A172 (cell line): ENCODE results near the gene PPT2. TPM values are rescaled to one million over a fixed set of nuclear protein-coding genes. Genes with fewer than 3 reads are reported as not detected.

Experiments used
- DNase-seq: peaks from one replicate; pipeline ENCODE4 v3.0.0-alpha.2; 2015; ENCODE audit warnings: low spot score
- total RNA-seq: library from RNA; depleted of rRNA; stranded (reverse); fragments of >200 nt; shearing (Covaris generic); gene quantifications from 2 replicates; pipeline ENCODE4 v1.2.3, GENCODE V29; 2014; rRNA removed

The PPT2 gene, protein sequence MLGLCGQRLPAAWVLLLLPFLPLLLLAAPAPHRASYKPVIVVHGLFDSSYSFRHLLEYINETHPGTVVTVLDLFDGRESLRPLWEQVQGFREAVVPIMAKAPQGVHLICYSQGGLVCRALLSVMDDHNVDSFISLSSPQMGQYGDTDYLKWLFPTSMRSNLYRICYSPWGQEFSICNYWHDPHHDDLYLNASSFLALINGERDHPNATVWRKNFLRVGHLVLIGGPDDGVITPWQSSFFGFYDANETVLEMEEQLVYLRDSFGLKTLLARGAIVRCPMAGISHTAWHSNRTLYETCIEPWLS
- 4.7 and 7.7 TPM in 2 replicates for total RNA-seq

DNA sequence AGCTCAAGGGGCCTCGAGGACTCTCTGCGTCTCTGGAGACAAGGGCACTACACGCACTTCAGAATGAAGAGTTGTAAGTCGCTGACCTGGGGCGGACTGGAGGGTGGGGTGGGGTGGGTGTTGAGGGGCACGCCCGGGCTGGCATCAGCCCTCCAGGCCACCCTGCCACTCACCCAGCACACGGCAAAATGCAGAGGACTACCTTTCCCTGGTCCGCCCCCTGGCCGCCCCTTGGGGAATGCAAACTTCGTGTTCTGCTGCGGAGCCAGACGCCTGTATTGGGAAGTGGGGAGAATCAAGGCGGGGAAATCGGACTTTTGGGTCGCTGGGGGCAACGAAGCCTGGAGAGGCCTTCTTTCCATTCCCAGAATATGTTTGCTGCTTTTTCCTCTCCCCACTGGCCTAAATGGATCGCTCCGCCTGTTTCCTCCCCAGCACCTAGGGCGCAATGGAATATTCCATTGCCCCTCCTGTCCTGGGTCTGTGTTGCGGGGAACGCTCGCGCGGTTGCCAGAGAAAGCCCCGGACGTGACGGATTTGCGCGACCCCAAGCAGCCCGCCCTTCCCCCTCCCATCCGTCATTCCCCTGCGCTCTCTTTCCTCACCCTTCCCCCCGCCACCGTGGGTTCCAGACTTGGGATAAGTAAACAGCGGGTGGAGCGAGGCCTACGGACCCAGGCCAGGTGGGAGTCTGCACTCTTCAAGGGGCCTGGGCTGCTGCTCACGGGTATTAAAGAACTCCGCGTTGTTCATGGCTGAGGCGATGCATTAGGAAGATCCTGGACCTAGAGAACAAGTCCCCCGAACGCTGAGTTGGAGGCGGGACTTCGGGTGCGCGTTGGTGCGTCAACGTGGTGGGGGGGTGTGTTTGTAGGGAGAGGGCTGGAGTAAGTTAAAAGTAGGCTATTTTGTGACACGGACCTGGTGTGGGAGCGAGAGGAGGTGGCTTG is at the start of gene PPT2:
PPT2 (plus strand) TSS at position 578 of the 950 bp plus-strand sequence. CDS start 454 bp downstream, outside the sequence.
- peak; percentile 69 for DNase-seq

DNA sequence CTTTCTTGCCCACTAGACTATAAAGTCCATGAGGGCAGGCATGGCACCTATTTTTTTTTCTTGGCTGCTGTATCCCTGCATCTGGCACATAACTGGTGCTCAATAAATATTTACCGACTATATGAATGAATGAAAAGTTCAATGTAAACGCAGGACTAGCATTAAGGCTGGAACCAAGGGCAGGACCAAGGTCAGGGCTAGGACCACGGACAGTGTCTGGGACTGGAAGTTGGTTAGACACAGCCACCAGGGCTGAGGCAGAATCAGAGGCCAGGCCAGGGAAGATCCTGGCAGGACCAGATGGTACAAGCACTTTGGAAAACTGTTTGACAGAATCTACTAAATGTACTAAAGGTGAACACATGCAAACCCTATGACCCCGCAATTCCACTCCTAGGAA is 48.5 kb upstream of the PPT2 start:
- DNase-seq: no peak

DNA sequence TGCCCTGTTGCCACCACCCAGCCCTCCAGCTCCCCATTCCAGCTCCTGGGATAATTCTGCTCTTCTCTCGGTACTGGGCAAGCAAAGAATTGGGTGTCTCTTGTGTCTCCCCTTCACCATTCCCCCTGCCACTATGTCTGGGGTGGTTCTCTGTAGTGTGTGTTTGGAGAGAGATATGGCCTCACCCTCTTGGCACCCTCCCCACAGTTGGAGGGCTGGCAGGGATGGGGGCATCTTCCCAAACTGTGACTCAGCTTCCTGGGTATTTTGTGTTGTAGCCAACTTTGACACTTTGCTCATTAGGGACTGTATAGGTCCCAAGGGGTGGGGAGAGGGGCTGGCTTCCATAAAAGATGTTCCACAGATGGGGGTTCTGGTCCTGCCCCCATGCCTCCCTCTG is 46.5 kb upstream of the PPT2 start:
- DNase-seq: peak; percentile 66

DNA sequence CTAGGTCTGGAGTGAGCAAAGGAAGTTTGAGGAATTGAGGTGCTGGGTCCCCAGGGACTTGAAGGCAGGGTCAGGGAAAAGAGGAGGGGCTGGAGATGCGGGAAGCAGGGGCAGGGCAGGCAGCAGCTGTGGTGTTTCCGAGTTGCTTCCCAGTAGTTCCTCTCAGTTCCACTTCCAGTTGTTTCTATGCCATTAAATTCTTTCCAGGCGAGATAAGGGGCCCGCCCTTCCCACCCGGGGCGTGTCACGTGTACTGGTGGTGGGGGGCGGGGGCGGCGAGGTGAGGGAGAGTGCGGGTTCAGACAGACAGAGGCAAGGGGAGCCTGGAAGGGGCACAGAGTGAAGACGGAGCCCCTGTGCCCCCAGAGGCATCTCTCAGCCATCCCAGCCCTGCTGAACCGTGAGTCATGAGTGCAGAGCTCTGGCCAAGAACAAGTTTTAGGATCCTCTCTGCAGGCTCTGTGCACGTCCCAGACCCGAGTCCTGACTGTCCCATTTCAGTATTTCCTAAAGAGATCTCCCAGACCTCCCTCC is 45.8 kb upstream of the PPT2 start:
- peak; percentile 54 for DNase-seq

DNA sequence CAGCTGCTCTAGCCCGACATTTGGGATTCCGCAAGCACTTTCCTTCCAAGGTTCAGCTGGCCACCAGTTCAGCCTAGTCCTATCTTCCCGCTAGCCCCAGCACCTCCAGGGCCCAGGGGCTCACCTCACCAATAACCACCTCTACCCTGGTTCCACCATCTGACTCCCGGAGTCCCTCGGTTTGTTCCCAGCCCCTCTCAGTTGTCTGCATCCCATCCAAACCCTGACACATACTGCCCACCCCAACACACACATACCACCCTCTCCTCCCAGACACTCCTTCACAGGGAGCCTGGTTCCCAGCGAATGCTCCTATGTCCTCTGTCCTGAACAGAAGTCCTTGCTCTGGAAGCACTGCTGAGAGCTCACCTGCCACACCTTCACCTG is 45.2 kb upstream of the PPT2 start:
- DNase-seq: no peak

DNA sequence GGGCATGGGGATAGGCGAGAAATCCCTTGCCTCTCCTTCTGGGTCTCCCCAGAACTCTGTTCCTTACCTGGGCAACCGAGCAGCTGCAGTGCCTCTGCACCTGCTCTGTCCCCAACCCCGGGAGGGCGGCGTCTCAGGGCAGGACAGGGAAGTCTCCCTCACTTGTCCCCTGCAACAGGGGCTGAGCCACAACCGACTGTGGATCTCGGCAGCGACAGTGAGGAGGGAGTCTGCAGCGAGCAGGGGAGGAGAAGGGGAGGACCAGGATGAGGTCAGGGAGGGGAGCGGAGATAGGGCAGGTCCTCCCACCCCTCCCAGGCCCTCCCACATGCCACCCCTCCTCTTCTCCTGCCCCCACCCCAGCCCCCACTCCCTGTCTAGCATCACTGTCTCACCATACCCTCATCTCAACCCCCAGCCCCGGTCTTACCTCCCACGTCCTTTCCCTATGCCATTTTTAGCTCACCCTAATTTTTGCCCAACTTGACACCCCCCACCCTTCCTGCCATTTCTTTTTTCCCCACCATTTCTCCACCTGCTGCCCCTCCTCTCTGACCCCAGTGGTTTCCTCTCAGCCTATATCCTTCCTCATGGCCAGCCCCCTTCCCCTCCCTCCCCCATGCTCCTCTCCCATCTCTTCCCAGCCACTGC is 44.7 kb upstream of the PPT2 start, which contains the start of gene TNXB:
TNXB (minus strand) TSS at position 225 of the 651 bp plus-strand sequence. CDS start 11,140 bp downstream, outside the sequence.
- no peak for DNase-seq

DNA sequence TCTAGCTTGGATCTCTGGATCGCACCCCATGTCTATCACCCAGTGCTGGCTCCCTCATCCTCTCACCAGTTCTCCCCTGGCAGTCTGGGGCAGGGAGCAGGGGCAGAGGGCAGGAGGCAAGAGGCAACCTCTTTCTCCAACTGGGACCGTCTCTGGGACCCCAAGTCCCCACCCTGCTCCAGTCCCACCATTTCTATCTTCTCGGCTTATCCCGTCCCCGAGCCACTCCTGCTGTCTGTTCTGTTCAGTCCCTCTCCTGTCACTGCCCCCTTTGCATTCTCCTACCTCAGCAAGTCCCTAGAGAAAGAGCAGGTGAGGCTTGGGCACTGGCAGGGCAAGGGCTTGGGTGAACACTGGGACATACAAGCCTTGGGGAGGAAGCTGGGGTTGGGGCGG is 44.2 kb upstream of the PPT2 start:
- no peak for DNase-seq

DNA sequence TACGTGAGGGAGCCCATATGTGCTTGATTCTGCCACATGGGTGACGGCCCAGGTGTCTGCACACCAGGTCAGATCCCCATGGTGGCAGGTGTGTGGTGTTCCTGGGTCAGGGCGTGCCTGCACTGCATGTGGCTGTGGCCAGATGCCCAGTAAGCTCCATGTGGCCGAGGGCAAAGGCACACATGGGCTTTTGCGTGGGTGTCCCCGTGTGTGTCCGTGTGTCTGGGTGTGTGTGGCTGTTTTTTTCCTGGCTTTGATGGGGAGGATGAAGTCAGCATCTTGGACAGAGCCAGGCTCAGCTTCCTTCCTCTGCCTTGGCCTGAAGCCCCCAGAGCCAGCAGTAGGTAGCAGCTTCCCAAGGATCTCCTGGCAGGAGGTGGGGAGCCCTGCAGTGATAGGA is 43.3 kb upstream of the PPT2 start:
- DNase-seq: no peak

DNA sequence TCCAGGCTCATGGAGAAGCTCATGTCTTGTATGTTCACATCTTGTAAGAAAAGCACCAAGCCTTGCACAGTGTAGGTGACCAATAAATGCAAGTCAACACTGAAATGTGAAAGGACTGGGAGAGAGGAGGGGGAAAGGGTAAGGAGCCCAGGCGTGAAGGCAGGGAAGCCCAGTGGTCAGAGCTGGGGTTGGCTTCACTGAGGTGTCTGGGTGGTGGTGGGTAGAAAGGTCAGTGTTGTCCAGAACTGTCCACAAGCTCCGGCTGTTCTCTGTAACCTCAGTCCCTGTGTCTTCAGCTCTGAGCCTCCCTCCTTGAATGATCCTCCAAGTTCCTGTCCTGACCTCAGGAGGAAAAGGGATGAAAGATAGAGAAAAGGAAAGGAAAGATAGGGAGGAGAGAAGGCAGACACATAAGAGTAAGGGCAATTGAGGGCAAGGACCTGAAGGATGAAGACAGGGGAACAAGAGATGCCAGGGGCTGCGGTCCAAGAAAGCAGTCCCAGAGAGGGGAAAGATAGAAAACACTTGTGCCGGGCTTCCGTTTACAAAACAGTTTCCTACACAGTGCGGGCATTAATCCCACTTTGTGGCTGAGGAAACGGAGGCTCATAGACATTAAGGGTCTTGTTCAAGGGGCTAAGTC is 42.4 kb upstream of the PPT2 start:
- no peak for DNase-seq

DNA sequence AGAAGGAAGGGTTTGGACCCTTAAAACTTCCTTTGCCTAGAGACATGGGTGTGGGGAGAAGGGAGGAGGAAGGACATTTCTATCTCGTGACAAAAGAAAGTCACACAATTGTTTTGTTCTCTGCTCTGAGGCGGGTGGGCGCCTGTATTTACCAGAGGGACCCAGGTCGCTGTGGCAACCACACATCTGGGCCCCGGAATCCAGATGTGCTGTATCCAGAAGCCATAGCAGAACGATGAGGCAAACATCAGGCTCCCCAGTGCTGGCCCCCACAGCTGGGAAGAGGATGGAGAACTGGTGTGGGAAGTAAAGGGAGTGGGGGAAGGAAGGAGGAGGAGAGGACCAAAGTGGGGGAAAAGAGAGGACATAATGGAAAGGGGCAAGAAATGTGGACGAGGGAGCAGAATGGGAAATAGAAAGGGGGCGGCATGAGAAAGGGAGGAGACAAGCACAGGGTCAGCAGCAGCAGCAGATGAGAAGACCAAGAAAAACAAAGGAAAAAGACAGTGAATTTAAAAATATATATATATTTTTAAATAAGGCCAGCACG is 41.4 kb upstream of the PPT2 start:
- no peak for DNase-seq

DNA sequence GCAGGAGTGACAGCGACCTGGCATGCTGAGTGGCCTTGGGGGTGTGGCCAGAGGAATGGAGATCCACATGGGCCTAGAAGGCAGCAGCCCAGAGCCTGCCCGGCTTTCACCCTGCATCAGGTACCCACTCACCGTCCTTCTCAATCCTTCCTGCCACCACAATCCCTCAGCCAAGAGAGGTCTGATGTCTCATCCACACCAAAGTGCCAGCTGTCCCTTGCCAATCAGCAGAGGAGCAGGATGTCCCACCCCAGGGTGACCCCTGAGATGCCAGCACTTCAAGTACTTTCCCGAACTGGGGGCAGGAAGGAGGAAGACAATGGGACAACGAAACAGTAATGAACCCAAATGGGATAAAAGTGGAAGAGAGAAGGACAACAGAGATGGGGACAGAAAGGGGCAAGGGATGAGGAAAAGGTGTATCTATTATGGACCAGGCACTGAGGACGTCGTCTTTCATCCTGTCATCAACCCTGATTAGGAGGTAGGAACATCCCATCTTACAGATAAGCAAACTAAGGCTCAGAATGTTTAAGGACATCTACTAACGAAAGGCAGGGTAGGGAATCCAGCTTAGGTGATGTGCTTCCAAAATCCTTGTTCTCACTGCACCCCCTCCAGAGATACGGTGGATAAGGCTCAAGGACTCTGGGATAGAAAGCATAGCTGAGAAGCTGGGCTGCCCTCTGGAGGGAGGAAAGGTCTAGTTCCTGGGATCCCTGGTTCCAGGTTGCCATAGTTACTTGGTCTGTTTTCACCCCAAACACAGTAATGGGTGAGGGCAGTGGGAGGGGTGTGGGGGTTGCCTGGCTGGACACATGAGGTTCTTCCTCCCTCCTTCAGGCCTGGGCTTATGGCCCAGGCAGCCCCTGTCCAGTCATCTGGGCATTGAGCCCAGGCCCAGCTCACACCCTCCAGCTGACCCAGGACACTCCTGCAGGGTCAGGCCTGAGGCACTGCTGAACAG is 40.3 kb upstream of the PPT2 start:
- DNase-seq: peak; percentile 88

DNA sequence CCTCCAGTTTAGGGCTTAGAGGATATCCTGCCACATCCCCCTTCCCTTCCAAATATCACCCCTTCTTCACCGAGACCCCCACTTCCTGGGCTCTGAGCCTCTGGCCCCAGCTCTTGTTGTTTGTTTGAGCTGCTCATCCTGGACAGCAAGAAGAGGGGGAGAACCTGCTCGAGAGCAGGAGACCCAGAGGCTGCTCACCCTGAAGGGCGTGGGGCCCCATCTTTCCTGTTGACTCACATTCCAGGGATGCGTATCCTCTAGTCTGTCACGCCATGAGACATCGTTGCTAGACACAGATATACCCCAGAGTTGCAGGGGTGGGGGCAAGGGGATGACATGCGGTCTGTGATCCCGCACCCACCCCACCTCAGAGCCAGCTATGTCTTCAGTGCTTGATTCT is 39.1 kb upstream of the PPT2 start:
- DNase-seq: peak; percentile 78

DNA sequence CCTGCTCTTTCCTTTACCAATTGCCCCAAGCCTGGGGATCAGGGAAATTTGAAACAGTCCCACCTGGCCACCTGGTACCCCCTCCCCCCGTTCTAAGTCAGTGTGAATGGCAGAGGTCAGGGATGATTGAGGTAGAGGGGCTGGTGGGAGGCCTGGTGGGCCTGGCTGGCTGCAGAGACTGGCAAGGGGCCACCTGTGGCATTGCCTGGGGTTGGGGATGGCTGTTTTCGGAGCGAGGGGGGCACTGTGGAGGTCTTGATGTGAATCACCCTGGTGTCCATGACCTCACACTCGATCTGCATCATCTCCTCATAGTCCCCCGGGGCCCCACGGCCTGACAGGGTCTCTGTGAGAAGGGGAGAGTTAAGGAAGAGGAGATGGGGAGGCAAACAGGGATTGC is 38.3 kb upstream of the PPT2 start:
- no peak for DNase-seq

DNA sequence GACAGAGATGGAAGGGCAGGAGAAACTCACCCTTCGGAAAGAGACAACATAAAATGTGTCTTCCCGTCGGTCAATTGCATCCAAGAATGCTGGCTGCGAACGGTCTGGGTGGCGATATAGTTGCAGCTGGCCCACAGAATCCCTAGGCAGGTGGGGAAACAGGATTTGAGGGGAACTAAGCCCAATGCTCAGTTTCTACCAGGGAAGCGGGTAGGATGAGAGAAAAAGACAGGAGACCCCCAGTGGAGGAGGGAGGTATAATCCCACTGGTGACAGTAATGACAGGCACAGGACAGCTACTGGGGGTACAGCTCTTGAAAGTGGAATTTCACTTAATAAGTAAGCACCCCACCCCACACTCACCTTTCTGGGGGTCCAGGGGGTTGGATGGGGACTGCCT is 37.3 kb upstream of the PPT2 start:
- DNase-seq: no peak

DNA sequence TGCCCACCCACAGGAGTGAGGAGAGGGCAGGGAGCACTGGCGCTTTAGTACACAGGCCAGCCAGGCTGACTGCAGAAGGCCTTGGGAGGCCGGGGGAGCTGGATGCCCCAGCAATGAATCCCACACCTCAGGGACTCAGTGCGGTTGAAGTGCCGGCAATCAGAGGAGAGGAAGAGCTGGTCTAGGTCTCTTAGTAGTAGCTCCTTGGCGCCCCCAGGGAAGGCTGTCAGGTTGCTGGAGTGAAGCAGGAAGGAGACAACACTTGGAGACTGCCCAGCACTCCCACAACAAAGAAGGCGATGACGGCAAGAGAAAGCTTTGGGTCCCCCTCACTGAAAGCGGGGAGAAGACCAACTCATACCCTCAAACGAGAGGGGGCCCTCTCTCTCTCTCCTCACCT is 36.5 kb upstream of the PPT2 start:
- no peak for DNase-seq

DNA sequence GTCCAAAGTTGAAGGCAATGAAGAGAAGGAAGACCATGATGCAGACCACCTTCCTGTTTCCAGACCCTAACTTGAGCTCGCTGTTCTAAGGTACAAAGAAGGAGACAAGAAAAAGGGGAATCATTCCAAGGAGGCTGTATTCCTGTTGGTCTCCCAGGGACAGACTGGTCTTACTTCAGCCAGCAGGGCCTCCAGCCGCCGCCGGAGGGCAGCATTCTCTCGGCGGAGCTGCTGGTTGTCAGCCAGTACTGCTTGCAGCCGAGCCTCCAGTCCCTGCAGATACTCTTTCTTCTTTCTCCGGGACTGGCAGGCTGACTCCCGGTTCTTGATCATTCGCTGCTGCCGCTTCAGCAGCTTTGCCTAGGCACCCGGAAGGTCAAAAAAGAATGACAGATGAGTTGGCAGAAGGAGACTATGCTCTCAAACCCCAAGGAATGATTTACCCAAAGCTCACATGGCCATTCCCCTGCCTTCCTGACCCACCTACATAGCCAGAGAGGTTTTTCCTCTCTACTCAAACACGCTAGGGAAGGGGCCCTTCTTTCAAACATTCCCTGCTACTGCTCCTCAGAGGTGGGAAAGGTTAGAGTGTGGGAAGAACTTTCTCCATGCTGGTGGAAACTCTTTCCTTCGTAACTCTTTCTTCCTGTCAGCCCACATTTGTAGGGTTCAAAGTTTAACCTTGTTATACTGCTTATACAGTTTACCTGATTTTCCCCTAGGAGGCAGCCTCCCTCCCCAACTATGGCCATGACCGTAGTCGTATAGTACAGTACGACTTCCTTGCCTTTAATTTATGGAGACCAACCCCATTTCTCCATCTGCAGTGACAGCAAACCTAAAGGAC is 34.9 kb upstream of the PPT2 start:
- peak; percentile 76 for DNase-seq

DNA sequence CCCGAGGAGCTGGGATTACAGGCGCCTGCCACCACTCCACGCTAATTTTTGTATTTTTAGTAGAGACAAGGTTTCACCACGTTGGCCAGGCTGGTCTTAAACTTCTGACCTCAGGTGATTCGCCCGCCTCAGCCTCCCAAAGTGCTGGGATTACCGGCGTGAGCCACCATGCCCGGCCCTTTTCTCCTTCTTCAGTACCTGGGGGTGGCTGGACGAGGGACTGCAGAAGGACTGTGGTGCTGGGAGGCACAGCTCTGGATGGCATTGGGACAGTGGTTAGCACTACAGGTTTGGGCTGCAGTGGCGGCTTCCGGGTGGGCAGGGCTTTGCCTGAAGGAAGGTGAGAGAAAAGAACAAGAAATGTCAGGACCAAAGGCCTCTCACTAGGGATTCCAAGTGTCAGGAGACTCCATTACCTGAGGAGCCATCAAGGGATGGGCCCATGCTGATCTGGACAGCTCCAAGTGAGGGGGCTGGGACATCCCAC is 33.3 kb upstream of the PPT2 start:
- no peak for DNase-seq

DNA sequence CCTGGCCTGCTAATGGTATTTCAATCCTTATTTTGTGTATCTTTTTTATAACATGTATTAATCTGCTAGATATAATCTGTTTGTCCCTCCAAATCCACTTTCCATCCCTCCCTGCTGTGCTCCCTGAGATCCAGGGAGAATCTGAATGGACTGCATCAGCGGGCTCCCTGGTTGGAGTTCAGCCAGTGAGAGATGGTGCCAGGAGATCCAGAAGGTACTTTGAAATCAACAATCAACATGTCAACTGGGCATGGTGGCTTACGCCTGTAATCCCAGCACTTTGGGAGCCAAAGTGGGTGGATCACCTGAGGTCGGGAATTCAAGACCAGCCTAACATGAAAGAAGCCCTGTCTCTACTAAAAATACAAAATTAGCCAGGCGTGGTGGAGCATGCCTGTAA is 30.3 kb upstream of the PPT2 start:
- DNase-seq: no peak

DNA sequence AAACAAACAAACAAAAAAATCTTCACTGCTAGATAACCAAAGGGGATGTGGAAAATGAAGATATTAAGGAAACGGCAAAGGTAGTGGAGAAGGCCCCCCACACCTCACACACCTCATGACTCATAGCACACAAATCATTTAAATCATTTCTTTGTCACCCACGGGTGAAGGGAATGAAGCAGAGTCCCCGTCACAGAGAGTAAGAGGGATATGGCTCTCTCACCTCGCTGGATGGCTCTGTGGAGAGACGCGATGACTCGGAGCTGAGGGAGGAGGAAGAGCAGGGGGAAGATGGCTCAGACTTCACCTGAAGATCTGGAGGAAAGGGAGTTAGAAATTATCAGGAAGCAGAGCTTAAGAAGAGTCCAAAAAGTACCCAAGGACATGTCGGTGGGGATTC is 27.1 kb upstream of the PPT2 start:
- no peak for DNase-seq
